GM12878 (cell line): Measurements from ENCODE around the gene SERPINE2. TPM values are rescaled to one million over a fixed set of nuclear protein-coding genes. Genes with fewer than 3 reads are reported as not detected.

Experiments
- ATAC-seq: fragments of 200-7000 bp; cut with Tn5 transposase; 3 replicates; pipeline ENCODE4 v1.9.1; 2020; ENCODE audit warnings: mild to moderate bottlenecking, moderate library complexity
- BruUV-seq: library from RNA; stranded (reverse); fragments of 400-500 nt; replicated peaks from 2 replicates; lab custom pipeline; 2021; lab: Mats Ljungman, UMichigan
- CTCF ChIA-PET: fragments of 300-600 bp; sonication (Branson Sonifier 250); formaldehyde crosslinking; extraction: SDS; loops from one replicate; lab custom pipeline; 2021; ENCODE audit warnings: inconsistent platforms; lab: Yijun Ruan, JAX
- POLR2A ChIA-PET: fragments of 350-600 bp; formaldehyde crosslinking; extraction: SDS; loops from one replicate; lab custom pipeline; 2021; ENCODE audit warnings: inconsistent platforms; lab: Charles Lee
- RAD21 ChIA-PET: fragments of 300-600 bp; sonication (Branson Sonifier 250); formaldehyde crosslinking; loops from one replicate; lab custom pipeline; 2023; ENCODE audit warnings: antibody characterized with exemption; ENCODE audit not compliant: unreplicated experiment; lab: Charles Lee
- SMC1A ChIA-PET: fragments of 300-600 bp; sonication (Branson Sonifier 250); formaldehyde crosslinking; loops from one replicate; lab custom pipeline; 2023; ENCODE audit not compliant: unreplicated experiment, uncharacterized antibody; lab: Charles Lee
- DNase-seq: peaks from one replicate; pipeline ENCODE4 v3.0.0-alpha.2; 2011; ENCODE audit warnings: low read depth, low spot score
- FAIRE-seq: peaks from 3 replicates; lab custom pipeline; 2011; peaks lifted over from hg19 to GRCh38; lab: Jason Lieb, UNC
- H2AFZ ChIP-seq: 2 replicates; pipeline ENCODE4 v1.6.0; 2011; ENCODE audit warnings: low read depth, low read length, control low read depth; ENCODE audit not compliant: control insufficient read depth
- H3K27ac ChIP-seq: 2 replicates; pipeline ENCODE4 v1.5.1; 2011; ENCODE audit warnings: control low read depth; ENCODE audit not compliant: control insufficient read depth, insufficient read depth
- H3K27me3 ChIP-seq, 2 experiments: replicated peaks in 1 of 2; 2 replicates each; pipeline versions ENCODE4 v1.6.0 to v1.6.1; 2011; ENCODE audit warnings: low read length in 1 of 2; ENCODE audit not compliant: control insufficient read depth in 2 of 2, insufficient read depth in 2 of 2
- H3K36me3 ChIP-seq, 2 experiments: 2 replicates each; pipeline ENCODE4 v1.5.1; 2011; ENCODE audit warnings: low read length in 1 of 2; ENCODE audit not compliant: control insufficient read depth in 2 of 2, insufficient read depth in 2 of 2
- H3K4me1 ChIP-seq: 2 replicates; pipeline ENCODE4 v1.6.1; 2011; ENCODE audit warnings: mild to moderate bottlenecking, low read length, moderate library complexity, mixed read lengths; ENCODE audit not compliant: control insufficient read depth, insufficient read depth
- H3K4me2 ChIP-seq: 2 replicates; pipeline ENCODE4 v1.6.0; 2011; ENCODE audit warnings: control low read depth; ENCODE audit not compliant: control insufficient read depth, insufficient read depth
- H3K4me3 ChIP-seq: fragments of 200-600 bp; sonication (generic); 2 replicates; pipeline ENCODE4 v1.5.1; 2016
- H3K79me2 ChIP-seq: 2 replicates; pipeline ENCODE4 v1.6.0; 2011; ENCODE audit warnings: low read length; ENCODE audit not compliant: control insufficient read depth, insufficient read depth
- H3K9ac ChIP-seq: 2 replicates; pipeline ENCODE4 v1.8.0; 2011; ENCODE audit warnings: low read length, control low read depth, mixed read lengths; ENCODE audit not compliant: control insufficient read depth, insufficient read depth
- H3K9me3 ChIP-seq: replicated peaks from 3 replicates; pipeline ENCODE4 v1.5.1; 2011; ENCODE audit warnings: mild to moderate bottlenecking, low read length; ENCODE audit not compliant: control insufficient read depth, insufficient read depth
- H4K20me1 ChIP-seq: 2 replicates; pipeline ENCODE4 v1.6.0; 2011; ENCODE audit not compliant: control insufficient read depth, insufficient read depth
- ATF3 ChIP-seq: IDR thresholded peaks from 2 replicates; pipeline ENCODE4 v1.6.1; 2011; ENCODE audit warnings: low read depth, mild to moderate bottlenecking, low read length, moderate library complexity, borderline replicate concordance; ENCODE audit errors: extremely low read depth
- BACH1 ChIP-seq: fragments of 450-650 bp; IDR thresholded peaks from 2 replicates; pipeline ENCODE4 v1.6.1; 2017; ENCODE audit warnings: mild to moderate bottlenecking, borderline replicate concordance
- BCLAF1 ChIP-seq: fragments of 450-650 bp; IDR thresholded peaks from 2 replicates; pipeline ENCODE4 v1.6.1; 2017; ENCODE audit warnings: antibody characterized with exemption, mild to moderate bottlenecking, moderate library complexity
- BHLHE40 ChIP-seq, 2 experiments: fragments of 450-650 bp in 1 of 2; IDR thresholded peaks; 2 replicates each; pipeline ENCODE4 v1.6.1; 2011 to 2017; ENCODE audit warnings: low read depth in 2 of 2, borderline replicate concordance in 1 of 2, improper control_type of control experiment in 1 of 2, low read length in 1 of 2, mild to moderate bottlenecking in 1 of 2
- HDAC6 ChIP-seq: fragments of 200-600 bp; sonication (generic); IDR thresholded peaks from one replicate; pipeline ENCODE4 v1.8.0; 2017; ENCODE audit warnings: antibody characterized with exemption; ENCODE audit not compliant: unreplicated experiment
- NR2C1 ChIP-seq: fragments of 450-650 bp; IDR thresholded peaks from 2 replicates; pipeline ENCODE4 v1.6.1; 2017; ENCODE audit warnings: antibody characterized with exemption, mild to moderate bottlenecking, moderate library complexity
- POLR2AphosphoS2 ChIP-seq: IDR thresholded peaks from 2 replicates; pipeline ENCODE4 v1.6.1; 2011; ENCODE audit warnings: low read depth, mild to moderate bottlenecking, low read length, improper control_type of control experiment, moderate library complexity
- SMC3 ChIP-seq: IDR thresholded peaks from 2 replicates; pipeline ENCODE4 v1.6.1; 2011; ENCODE audit warnings: low read length, improper control_type of control experiment, borderline replicate concordance
- TCF3 ChIP-seq: IDR thresholded peaks from 2 replicates; pipeline ENCODE4 v1.6.1; 2012; ENCODE audit warnings: low read depth, mild to moderate bottlenecking, low read length, borderline replicate concordance; ENCODE audit not compliant: insufficient read depth
- WRNIP1 ChIP-seq: IDR thresholded peaks from 2 replicates; pipeline ENCODE4 v1.6.1; 2011; ENCODE audit warnings: low read depth, low read length, improper control_type of control experiment, borderline replicate concordance
- YBX1 ChIP-seq: fragments of 450-650 bp; IDR thresholded peaks from 2 replicates; pipeline ENCODE4 v1.6.1; 2016; ENCODE audit warnings: antibody characterized with exemption
- ZBED1 ChIP-seq: IDR thresholded peaks from 2 replicates; pipeline ENCODE4 v1.6.1; 2016; ENCODE audit warnings: borderline replicate concordance
- WGBS: methylation state at CpG from one replicate; pipeline ENCODE4 v1.1.6; 2016; ENCODE audit warnings: low lambda C conversion rate; ENCODE audit not compliant: insufficient replicate concordance, insufficient coverage; ENCODE audit errors: missing lambda C conversion rate; 5-methylcytosine and 5-hydroxymethylcytosine counted together
- in situ Hi-C: fragments of 300-500 bp; cut with MboI; formaldehyde crosslinking; loops from 9 replicates; pipeline ENCODE4 v1.14.3; 2018; ENCODE audit warnings: mixed read lengths
- intact Hi-C: fragments of 100-400 bp; cut with micrococcal nuclease; formaldehyde crosslinking; loops from one replicate; pipeline ENCODE4 v1.14.2; 2022; ENCODE audit not compliant: unreplicated experiment
- polyA plus RNA-seq, 11 experiments: library from polyadenylated mRNA; depleted of rRNA in 4 of 11; unstranded in 6 of 11; stranded (reverse) in 5 of 11; fragments of >200 nt; fragmentation: Nextera tagmentation in 4 of 11; fragmentation: Illumina TruSeq in 1 of 11; extraction: Ambion mirVana in 4 of 11; extraction: Trizol in 1 of 11; gene quantifications; 1 replicate in 1 of 11; 2 replicates in 10 of 11; pipeline versions ENCODE4 v1.2.1 to v1.2.3, GENCODE V29; 2011 to 2016; ENCODE audit warnings: inconsistent platforms in 2 of 11, missing spikeins in 2 of 11, low read depth in 1 of 11
- total RNA-seq, 4 experiments: library from RNA; depleted of rRNA in 3 of 4; stranded (reverse); fragments of >200 nt in 3 of 4; fragmentation: Illumina TruSeq in 1 of 4; extraction: Trizol in 1 of 4; gene quantifications; 2 replicates each; pipeline versions ENCODE4 v1.2.1 to v1.2.3, GENCODE V29; 2013 to 2021
- TF ChIP-seq, protein P1 (sequence below): IDR thresholded peaks from 2 replicates; pipeline ENCODE4 v1.6.1; 2012; ENCODE audit warnings: mild to moderate bottlenecking, low read depth, low read length

The SERPINE2 gene
- total and polyA plus RNA-seq, 10 of the 15 experiments (the other 5 are each of a cell fraction or from before 2014, with no cell fraction given), result 0.18 to 1.7 (median 0.39) TPM

- no peak for TF ChIP-seq ATF3
- TF ChIP-seq BHLHE40 (IDR thresholded peaks at IDR 0.05; ENCODE audit: borderline replicate concordance in 1 of 2, low read depth in 2 of 2, low read length in 1 of 2), result no peak
- TF ChIP-seq, protein P1, sequence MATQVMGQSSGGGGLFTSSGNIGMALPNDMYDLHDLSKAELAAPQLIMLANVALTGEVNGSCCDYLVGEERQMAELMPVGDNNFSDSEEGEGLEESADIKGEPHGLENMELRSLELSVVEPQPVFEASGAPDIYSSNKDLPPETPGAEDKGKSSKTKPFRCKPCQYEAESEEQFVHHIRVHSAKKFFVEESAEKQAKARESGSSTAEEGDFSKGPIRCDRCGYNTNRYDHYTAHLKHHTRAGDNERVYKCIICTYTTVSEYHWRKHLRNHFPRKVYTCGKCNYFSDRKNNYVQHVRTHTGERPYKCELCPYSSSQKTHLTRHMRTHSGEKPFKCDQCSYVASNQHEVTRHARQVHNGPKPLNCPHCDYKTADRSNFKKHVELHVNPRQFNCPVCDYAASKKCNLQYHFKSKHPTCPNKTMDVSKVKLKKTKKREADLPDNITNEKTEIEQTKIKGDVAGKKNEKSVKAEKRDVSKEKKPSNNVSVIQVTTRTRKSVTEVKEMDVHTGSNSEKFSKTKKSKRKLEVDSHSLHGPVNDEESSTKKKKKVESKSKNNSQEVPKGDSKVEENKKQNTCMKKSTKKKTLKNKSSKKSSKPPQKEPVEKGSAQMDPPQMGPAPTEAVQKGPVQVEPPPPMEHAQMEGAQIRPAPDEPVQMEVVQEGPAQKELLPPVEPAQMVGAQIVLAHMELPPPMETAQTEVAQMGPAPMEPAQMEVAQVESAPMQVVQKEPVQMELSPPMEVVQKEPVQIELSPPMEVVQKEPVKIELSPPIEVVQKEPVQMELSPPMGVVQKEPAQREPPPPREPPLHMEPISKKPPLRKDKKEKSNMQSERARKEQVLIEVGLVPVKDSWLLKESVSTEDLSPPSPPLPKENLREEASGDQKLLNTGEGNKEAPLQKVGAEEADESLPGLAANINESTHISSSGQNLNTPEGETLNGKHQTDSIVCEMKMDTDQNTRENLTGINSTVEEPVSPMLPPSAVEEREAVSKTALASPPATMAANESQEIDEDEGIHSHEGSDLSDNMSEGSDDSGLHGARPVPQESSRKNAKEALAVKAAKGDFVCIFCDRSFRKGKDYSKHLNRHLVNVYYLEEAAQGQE, result no peak
- no peak for TF ChIP-seq ZBED1
- TF ChIP-seq, all 136 proteins: peak for 0
These were observed 95.5 kb downstream of the SERPINE2 start (continued) for GRCh38 chr2:223943561-223944008.

DNA sequence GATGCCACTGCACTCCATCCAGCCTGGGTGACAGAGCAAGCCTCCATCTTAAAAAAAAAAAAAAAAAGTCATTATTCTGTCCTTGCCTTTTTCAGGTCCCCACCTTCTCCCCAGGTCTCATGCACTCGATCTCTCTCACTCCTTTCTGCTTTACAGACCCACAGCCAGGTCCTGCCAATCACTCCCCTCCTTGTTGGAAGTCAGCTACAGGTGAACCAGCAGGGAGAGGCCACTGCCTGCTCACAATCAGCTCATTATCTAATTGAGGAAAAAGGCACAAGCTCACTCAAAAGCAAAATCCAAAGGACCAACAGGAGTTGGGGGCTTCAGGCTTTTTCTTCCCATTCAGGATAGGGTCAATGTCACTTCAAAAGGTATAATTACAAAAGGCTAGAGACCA lies 96.0 kb downstream of the SERPINE2 start:
- in situ Hi-C loops (no loop called here), intact Hi-C loops (loop anchor here (5.0 kb wide), 1 partner anchor 106 kb away; the partner anchor contains the start of gene AP1S3)
- no peaks in the 10 kb centered on the region for H3K27me3 ChIP-seq
- H3K36me3 ChIP-seq, result no peaks in the 10 kb centered on the region
- H3K9ac ChIP-seq, result no peak overlapping the region
- H4K20me1 ChIP-seq, result no peaks in the 10 kb centered on the region
- ChIA-PET POLR2A (interaction anchor here (0.9 to 1.1 kb wide), 2 partner anchors 12 to 46 kb away, joined by 3 to 7 read pairs; no protein-coding TSS in a partner anchor), RAD21 (interaction anchor here (0.7 to 1.1 kb wide), 3 partner anchors 18 to 47 kb away, joined by 4 read pairs; no protein-coding TSS in a partner anchor), CTCF (interaction anchor here (0.6 to 1.3 kb wide), 7 partner anchors 12 to 543 kb away, joined by 3 to 9 read pairs (median 4); no protein-coding TSS in a partner anchor), SMC1A (interaction anchor here (0.9 to 1.3 kb wide), 4 partner anchors 12 to 48 kb away, joined by 4 to 7 read pairs (median 6); partner anchors contain the start of gene MRPL44)
- H3K4me1 ChIP-seq, result peaks cover 10% of the 10 kb centered on the region
- ATAC-seq (no peak), FAIRE-seq (no peak), DNase-seq (no peak)
- peak overlapping the region; percentile 75; the same call in 1 of the 2 replicates for H3K4me3 ChIP-seq
- BruUV-seq, result TSS peak; percentile 72
- H3K9me3 ChIP-seq, result no peaks in the 10 kb centered on the region; the same call in 1 of the 3 replicates
- H3K4me2 ChIP-seq, result peak overlapping the region; percentile 88
- WGBS, result 71% methylated on average over 1 of the region's 1 CpG
- no peak overlapping the region for H3K27ac ChIP-seq
- H2AFZ ChIP-seq, result no peak overlapping the region
- H3K79me2 ChIP-seq, result peaks cover 49% of the 10 kb centered on the region
- TF ChIP-seq SMC3 (no peak), BCLAF1 (no peak), TCF3 (no peak), POLR2AphosphoS2 (no peak), BACH1 (no peak), HDAC6 (no peak), WRNIP1 (no peak), YBX1 (no peak), NR2C1 (no peak)
